GM21737 (cell line): ENCODE results near the gene ZNF474.

Experiments
- ATAC-seq: cut with Tn5 transposase; IDR thresholded peaks from one replicate; pipeline ENCODE4 v1.9.1; 2021; ENCODE audit warnings: mild to moderate bottlenecking, moderate library complexity; ENCODE audit not compliant: unreplicated experiment

ZNF474 gene

DNA sequence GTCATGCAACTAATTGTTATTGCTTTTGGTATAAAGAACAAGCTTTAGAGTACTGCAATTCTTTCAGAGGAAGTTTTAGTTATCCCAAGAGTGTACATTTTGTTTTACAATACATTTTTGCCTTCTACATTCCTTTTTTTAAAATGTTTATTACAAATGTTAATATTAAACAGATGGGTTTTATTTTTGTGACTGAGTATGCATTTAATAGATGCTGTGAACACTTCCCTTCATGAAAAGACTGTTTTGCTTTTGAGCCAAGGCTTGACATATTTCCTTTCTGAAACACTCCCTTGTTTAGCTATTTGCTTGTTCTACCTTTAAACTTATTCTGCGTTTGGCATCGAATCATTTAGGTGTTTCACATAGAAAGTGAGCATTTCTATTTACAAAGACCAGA, 14.8 kb upstream of the ZNF474 start:
- no peak for ATAC-seq

DNA sequence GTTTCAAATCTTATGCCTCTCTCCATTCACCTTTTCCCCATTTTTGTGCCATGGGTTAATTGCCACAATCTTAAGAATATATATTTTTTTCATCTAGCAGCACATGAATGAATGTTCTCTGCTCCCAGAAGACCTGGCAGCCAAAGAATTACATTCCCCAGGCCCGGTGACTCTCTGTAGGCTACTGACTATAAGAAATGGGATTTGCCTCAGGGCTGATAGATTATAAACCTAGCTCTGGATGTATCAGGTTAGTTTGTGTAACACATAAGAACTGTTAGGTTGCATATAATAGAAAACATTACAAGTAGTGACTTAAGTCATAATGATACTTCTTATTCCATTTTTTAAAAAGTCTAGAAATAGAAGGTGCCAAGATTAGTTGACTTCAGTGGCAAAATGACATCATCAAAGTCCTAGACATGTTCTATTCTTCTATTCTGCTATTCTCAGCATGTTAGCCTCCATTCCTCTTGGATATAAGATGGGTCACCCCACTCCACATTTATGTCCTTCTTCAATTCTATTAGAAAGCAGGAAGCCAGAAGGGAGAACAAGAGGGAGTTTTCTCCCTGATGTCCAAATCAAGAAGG, 10.9 kb upstream of the ZNF474 start:
- ATAC-seq, result no peak

DNA sequence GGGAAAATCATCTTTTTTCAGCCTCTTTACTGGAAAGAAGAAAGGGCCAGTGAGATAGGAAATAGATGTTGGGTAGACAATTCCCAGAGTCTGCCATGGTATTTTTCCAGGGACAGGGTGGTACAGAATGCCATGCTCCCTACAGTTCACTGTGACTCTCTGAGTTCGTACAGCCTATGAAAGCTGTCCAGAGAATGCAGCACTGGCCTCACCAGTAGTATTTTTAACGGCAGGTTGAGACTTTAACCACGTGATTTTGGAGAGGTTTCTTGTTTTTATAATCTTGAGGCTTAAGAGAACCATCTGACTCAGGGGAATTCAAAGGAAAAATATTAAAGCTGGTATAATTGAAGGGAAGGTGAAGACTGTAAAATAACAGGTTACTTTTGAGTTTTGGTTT, 10.1 kb upstream of the ZNF474 start:
- ATAC-seq, result no peak

DNA sequence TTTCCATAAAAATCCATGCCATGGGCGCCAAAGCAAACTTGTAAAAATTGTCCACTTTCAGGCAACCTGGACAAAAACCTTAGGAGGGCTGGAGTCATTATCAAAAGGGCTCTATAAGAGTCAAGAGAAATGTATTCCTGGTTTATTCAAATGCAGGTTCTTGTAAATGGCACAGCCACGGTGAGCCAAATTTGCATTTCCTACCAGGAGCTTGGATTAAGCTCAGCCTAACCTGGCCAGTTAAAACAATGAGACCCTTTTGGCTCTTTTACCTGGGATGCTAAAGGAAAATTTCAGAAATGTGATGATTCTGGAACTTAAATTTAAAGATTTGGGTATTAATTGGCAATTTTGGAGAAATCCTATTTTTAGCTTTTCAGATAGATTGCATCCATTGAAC, 8.9 kb upstream of the ZNF474 start:
- no peak for ATAC-seq

DNA sequence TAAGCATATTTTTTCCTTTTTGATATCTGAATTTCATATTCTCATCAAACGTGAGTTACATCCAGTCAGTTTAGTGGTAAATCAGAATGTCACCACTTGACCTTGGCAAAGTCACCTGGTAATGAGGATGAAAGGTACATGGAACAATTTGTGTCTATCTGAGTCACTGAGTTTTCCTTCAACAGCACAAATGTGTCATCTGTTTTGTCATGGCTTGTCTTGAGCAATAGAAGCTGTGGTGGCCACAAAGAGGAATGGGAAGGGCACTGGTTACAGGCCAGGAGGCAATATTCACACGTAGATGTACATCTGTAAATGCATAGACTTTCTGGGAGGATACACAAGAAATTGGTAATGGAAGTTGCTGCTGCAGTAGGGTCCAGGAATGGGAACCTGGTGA, 8.4 kb upstream of the ZNF474 start:
- ATAC-seq, result no peak

DNA sequence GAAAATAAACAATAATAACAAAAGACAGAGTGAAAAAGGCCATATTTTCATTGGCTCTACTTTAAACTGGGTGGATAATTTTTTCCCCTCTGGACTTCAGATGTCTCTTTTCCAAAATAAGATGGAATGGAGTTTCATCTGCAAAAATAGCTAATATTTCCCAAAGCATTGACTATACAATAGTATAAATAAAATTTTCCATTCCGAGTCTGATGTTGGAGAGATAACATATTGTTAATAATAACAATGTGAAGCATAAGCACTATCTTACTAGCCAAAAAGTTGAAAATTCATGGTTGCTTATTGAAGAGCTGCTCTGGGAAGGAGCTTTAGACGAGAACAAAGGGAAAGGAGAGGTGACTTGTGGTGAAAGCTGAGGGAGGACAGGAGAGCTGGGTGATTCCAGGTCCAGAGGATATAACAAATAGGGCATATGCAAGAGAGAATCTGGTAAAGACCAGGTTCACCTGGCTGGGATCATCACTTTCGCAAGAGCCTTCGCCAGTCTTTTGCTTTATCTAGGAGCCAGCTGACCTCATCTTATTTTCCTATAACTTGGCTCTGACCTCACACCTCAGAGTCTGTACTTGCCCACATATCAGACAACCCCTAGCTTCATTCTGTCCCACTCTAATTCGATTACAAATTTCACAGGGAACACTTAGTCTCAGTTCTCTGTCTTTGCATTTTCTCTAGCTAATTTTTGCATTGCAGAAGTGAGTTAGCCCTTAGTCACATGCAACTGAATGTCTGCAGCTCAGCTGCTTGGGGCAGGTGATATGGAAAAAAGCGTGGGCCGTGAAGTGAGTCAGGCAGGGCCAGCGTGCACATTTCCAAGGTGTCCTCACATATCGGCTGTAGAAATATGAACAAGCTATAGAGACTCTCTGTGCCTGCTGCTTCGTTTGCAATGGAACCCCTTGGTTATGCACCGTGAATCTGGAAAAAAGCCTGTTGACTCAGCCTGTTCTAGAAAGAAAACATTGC, 7.6 kb upstream of the ZNF474 start:
- ATAC-seq, result no peak

DNA sequence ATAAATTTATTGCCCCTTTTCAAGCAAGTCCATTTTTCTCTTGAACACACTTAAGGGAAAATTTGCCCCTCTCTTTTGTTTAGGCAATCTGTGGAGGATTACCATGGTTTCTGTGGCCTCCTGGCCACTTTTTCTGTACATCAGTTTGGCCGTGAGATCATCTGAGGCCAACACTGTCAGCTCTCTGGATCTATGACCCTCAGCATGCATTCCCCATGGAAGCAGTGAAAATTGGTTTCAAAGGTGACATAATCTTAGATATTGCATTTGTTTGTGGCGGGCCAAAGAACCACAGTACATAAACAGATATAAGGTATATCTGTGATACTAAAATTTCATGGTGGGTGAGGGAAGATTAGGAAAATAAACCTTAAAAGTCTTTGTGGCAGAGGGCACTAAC, 4.6 kb upstream of the ZNF474 start:
- no peak for ATAC-seq

DNA sequence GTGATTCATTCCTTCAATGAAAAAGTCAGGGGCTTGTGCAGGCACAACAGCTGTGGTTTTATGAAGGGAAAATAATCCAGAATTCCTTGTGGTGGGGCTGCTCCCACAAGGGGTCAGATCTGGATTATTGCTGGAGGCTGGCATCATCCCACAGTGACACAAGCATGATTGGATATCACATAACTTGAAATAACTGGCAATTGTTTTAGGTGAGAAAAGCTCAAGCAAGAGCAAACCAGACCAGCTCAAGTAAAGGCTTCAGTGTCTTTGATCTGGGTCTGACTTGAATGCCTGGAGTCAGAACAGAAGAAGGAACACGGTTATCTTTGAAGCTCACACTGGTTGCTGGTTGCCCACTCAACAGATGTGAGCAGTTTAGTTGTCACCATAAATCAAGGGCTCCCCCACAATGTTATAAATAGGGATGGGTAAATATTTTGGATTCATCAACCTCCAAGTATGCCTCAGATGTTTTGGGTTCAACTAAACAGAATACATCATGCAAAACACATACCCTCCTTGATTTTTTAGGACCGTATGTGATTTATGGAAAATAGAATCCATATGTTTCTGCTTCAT, 3.1 kb upstream of the ZNF474 start:
- no peak for ATAC-seq

DNA sequence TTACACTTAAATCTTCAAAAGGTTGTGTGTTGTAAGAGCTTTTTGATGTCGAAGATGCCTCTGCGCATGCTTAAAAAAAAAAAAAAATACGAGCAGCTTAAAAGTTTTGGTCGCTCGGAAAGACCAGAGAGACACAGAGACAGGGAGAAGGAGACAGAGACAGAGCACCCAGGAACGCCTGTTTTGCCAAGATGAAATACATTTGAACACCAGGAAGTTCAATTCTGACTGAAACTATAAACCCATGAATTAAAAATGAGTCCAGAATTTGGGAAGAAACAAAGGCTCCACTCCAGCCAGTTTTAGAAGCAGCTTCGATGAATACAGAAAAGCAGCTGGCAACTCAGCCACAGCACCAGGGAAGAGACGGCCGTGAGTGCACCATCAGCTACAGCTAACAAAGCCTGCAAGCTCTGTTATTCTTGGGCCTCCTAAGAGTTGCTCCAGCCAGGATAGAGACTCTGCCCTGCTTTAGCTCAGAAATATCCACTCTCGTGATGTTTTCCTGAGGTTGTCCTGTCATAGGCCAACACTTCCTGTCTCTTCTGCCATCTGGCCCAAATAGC, 2.5 kb upstream of the ZNF474 start:
- no peak for ATAC-seq

DNA sequence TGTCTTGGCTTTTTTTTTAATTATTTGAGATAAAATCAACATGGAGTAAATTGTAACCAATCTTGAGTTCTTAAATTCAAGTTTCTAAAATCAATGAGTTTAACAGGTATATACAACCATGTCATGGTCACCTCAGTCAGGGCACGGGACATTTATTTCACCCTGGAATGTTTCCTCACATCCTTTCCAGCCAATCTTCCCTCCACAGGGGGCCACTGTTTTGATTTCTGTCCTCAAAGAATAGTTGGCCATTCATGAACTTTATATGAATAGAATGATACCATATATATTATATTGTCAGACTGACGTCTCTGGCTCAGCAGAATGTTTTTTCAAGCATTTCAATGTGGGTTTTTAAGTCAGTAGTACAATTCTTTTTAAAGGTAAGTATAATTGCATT, 806 bp downstream of the ZNF474 start:
- no peak for ATAC-seq

DNA sequence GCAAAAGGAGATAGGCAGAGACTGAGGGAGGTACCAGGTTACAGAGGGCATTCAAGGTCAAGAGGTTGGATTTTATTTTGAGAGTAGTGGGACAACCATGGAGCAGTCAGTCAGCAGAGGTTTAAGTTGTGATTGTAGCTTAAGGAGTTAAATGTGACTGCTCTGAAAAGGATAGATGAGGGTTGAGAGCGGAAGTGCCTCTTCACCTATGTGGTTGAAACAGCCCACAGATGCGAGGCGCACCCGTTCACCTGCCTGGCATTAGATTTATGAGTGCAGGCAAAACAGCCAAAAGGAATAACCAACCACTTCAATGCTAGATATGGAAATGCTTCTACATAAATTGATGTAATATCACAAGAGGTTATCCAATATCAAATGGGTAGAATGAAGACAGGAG, 8.4 kb downstream of the ZNF474 start:
- no peak for ATAC-seq

DNA sequence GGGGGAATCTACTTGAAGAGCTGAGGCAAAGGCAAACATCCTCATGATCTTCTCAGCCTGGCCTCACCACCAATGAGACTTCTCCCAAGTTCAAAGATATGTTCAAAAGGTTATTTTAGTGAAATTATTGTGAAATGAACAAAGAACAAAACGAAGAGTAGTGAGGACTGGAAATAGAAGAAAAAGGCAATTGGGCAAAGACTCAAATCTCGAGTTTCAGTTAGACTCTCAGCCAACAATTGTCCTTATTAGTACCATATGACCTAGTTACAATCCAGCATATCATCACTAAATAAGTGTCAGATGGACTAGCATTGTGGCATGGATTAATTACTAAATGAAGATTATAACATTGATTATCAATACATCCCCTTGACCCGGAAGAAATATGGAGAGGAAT, 9.0 kb downstream of the ZNF474 start:
- ATAC-seq, result no peak

DNA sequence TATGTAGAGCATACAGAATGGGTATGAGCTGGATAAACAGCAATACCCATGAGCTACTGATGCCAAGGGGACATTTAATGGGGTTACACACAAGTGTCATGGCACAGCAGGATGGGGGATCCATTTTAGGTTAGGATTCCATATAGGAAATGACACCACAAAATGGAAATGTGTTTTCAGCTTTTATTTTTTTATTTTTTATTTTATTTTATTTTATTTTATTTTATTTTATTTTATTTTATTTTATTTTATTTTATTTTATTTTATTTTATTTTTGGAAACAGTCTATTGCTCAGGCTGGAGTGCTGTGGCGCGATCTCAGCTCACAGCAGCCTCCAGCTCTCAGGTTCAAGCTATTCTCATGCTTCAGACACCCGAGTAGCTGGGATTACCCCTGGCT, 11.6 kb downstream of the ZNF474 start:
- ATAC-seq, result no peak

DNA sequence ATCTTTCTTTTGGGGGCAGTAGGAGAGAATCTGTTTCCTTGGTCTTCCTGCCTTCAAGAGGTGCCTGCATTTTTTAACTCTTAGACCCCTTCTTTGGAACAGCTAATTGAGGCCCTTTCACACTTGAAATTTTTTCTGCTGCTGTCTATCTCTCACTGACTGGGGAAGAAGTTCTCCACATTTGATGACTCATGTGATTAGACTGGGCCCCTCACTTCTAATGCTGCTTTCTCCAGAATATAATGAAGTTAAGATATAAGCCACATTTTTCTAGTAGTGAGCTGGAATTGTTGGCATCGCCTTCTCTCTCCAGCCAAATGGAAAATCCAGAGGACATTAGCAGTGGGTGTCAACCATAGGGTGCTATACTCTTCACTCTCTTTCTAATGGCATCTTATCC, 12.4 kb downstream of the ZNF474 start:
- ATAC-seq, result no peak

DNA sequence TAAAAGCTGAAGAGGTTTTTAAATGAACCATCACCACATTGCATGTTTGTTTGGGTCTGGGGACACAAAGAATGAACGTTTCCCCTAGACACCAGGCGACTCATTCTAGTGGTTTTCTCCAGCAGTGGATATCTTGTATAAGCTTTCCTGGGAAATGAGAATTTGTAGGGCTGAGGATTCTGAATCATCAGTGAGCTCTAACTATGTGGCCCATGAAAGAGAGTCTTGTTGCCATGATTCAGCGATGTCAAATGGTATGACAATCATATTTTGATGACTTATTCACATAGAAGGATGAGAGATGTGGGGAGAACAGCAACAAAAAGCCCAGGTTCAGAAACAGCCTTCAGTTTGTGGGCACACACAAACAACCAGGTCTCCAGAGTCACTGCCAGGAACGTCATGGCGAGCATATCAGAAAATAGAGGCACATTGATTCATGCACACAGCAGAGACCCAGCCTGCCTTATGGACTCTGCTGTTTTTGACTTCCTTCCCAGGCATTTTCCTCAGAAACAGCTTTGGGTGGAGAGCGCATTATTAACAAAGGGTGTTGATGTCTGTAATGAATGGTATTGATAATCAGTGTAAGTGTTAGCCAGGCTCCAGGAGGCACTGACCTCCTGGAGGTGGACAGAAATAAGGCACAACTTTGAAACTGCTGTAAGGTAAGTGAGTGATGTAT, 13.3 kb downstream of the ZNF474 start:
- ATAC-seq, result no peak

DNA sequence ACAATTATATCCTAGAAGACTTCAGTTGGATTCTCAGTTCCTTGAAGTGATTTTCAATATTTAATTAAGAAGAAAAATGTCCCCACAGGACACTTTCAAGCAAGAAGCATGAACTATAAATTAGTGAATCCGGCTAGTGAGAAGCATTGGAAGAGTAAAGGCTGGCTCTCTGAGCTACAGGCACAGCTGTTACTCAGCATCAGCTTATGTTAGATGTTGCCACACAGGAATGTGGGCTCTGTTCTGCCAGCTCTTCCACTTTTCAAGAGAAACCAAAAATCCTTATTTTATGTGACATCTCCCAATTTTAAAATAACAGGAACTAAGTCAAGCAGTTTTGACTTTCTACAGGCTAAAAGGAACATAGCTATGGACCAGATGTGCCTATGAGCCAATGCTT, 14.9 kb downstream of the ZNF474 start:
- ATAC-seq, result no peak

DNA sequence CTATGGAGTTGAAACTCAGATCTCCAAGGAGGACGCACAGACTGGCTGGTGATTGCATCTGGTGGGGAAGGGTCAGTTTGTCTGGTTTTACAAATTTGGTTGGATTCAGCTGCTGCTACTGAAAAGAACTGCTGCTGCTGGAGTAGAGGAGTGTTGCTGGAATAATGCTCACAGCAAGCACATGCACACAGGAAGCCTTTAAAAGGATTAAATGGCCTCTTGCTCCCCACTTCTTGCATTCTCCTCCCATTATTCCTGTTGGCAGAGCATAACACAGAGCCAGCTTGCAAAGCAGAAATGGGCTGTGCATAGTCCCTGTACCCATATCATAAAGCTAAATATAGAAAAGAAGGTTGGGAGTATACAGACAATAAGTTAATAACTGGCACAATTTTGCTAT, 16.6 kb downstream of the ZNF474 start:
- ATAC-seq, result no peak

DNA sequence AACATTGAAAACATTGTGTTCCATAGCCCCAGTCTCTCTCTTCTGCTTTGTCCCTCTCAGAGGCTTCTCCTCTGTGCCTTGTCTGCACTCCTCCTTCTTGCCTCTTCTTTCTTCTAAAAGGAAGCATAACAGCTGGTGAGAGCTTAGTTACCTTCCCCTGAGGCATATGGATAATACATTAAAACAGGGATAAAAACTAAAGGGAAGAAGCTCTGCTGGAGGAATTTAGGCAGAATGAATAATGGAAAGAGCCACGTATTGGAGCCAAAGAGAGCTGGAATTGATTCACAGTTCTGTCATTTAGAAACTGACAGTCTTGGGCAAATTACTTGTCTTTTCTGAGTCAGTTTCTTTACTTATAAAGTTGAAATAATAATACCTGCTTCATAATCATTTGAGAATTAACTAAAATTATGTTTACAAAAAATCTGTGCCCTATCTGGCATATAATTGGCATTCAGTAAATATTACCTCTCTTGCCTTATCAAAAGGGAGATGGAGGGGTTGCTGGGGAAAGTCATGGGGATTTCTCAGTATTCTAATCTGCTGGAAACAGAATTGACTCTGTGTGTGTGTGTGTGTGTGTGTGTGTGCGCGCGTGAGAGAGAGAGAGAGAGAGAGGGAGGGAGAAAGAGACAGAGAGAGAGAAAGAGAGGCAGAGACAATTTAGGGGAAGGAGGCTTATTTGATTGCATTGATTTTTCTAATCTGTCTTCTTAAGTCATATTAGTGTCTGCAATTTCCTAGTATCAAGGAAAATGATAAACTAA, 20.2 kb downstream of the ZNF474 start:
- no peak for ATAC-seq

DNA sequence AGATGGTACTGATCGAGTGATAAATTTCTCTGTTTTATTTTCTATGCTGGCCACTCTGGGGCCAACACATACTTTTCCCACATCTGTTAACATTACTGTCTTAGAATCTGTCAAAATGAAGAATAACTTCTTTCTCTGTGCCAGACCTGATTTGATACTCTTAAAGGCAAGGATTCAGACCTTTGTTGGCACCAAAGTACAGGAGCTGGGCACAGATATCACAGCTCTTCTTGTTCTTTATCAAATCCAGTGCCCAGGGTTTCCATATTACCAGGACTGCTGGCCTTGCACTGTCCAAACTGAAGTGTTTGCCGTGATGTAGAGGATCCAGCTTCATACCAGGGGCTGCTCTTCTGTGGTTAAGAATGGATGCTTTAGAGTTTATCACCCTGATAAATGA, 20.9 kb downstream of the ZNF474 start:
- no peak for ATAC-seq

DNA sequence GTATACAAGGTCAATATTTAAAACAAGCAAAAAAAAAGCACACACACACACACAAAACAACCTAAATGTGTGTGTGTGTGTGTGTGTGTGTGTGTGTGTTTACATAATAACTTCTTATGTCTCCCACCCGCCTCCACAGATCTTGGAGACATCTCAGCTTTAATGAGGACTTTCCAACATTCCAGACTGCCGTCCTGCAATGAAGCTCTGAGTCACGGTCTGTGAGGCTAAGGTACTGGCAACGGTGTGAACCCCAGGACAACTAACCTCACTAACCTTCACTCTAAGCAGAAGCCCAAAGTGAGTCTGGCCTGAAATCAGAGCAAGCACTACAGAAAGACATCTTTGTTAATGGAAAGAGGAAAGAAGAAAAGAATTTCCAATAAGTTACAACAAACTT, 22.3 kb downstream of the ZNF474 start:
- no peak for ATAC-seq
